Body of pancreas (tissue), 4 donors: ENCODE data around the gene ZBTB8A.
"Not testable (repeated sequence)": the region's sequence is repeated elsewhere in the genome, so short reads cannot be mapped to it uniquely, and the experiment has no call there.

ENCODE experiments used
- CTCF ChIP-seq, 7 experiments: fragments of 450-650 bp in 4 of 7; fragments of 200-600 bp in 3 of 7; sonication (generic) in 3 of 7; IDR thresholded peaks; one replicate each; pipeline ENCODE4 v1.5.1; 2016 to 2019; ENCODE audit warnings: antibody characterized with exemption in 7 of 7
- POLR2A ChIP-seq, 3 donors: fragments of 450-650 bp; IDR thresholded peaks; one replicate each; pipeline ENCODE4 v1.6.1; 2016; ENCODE audit warnings: antibody characterized with exemption in 3 of 3, mild to moderate bottlenecking in 2 of 3

- not testable (repeated sequence) for TF ChIP-seq CTCF, POLR2A (IDR thresholded peaks at IDR 0.05)
Measured at GRCh38 chr1:32557035-32557434, 17.8 kb downstream of the ZBTB8A start.
